HepG2 (cell line): ENCODE measurements around the gene SRGAP2B. TPM values are rescaled to one million over a fixed set of nuclear protein-coding genes. Genes with fewer than 3 reads are reported as not detected.
"Not testable (repeated sequence)": the region's sequence is repeated elsewhere in the genome, so short reads cannot be mapped to it uniquely, and the experiment has no call there.

Experiments
- ATAC-seq: fragments of 200-7000 bp; cut with Tn5 transposase; 3 replicates; pipeline ENCODE4 v1.9.1; 2020; ENCODE audit warnings: mild to moderate bottlenecking, moderate library complexity
- BruUV-seq: library from RNA; stranded (reverse); fragments of 400-500 nt; replicated peaks from 2 replicates; lab custom pipeline; 2021; lab: Mats Ljungman, UMichigan
- CTCF ChIA-PET: fragments of 300-600 bp; formaldehyde crosslinking; extraction: SDS; loops from one replicate; lab custom pipeline; 2021; ENCODE audit warnings: low total read pairs, inconsistent platforms, low intra/inter-chr PET ratio; lab: Yijun Ruan, JAX
- POLR2A ChIA-PET: fragments of 350-600 bp; sonication (Branson Sonifier 250); formaldehyde crosslinking; loops from one replicate; lab custom pipeline; 2020; ENCODE audit warnings: antibody characterized with exemption, inconsistent platforms; lab: Yijun Ruan, JAX
- DNase-seq: peaks from one replicate; pipeline ENCODE4 v3.0.0-alpha.2; 2015; ENCODE audit warnings: low spot score
- FAIRE-seq: peaks from 3 replicates; lab custom pipeline; 2011; peaks lifted over from hg19 to GRCh38; lab: Jason Lieb, UNC
- H2AFZ ChIP-seq: one replicate; pipeline ENCODE4 v1.6.1; 2011; ENCODE audit warnings: low read length, inconsistent platforms
- H3K27ac ChIP-seq: fragments of 300-600 bp; 3 replicates; pipeline ENCODE4 v1.8.0; 2011; ENCODE audit warnings: mixed run types, mild to moderate bottlenecking, mixed read lengths, low read length, inconsistent platforms; ENCODE audit not compliant: insufficient read depth; ENCODE audit errors: extremely low read length
- H3K27me3 ChIP-seq, 2 experiments: fragments of 200-600 bp in 1 of 2; 2 replicates in 1 of 2; 3 replicates in 1 of 2; pipeline versions ENCODE4 v1.6.0 to v1.8.0; 2011; ENCODE audit warnings: low read length in 2 of 2, mild to moderate bottlenecking in 2 of 2, moderate library complexity in 2 of 2, inconsistent platforms in 1 of 2; ENCODE audit not compliant: insufficient read depth in 2 of 2, control insufficient read depth in 1 of 2
- H3K36me3 ChIP-seq, 2 experiments: fragments of 200-600 bp in 1 of 2; replicated peaks in 1 of 2; 2 replicates in 1 of 2; 3 replicates in 1 of 2; pipeline versions ENCODE4 v1.5.1 to v1.8.0; 2011; ENCODE audit warnings: low read length in 2 of 2, inconsistent platforms in 1 of 2; ENCODE audit not compliant: insufficient read depth in 2 of 2, control insufficient read depth in 1 of 2
- H3K4me1 ChIP-seq: 2 replicates; pipeline ENCODE4 v1.5.1; 2012; ENCODE audit warnings: low read length, inconsistent platforms; ENCODE audit not compliant: insufficient read depth
- H3K4me2 ChIP-seq: 2 replicates; pipeline ENCODE4 v1.6.0; 2011; ENCODE audit warnings: low read depth, low read length, inconsistent platforms
- H3K4me3 ChIP-seq, 3 experiments: fragments of 200-600 bp in 1 of 3; sonication (generic), shearing (Covaris generic) in 1 of 3; replicated peaks in 1 of 3; 2 replicates each; pipeline ENCODE4 v1.5.1; 2011 to 2016; ENCODE audit warnings: low read length in 3 of 3, inconsistent platforms in 2 of 3, low read depth in 2 of 3, mild to moderate bottlenecking in 2 of 3, control low read depth in 1 of 3, mixed read lengths in 1 of 3; ENCODE audit not compliant: insufficient read depth in 1 of 3
- H3K79me2 ChIP-seq: one replicate; pipeline ENCODE4 v1.6.1; 2011; ENCODE audit warnings: low read length, inconsistent platforms; ENCODE audit not compliant: insufficient read depth
- H3K9ac ChIP-seq: 2 replicates; pipeline ENCODE4 v1.6.0; 2011; ENCODE audit warnings: mild to moderate bottlenecking, low read depth, low read length, inconsistent platforms; ENCODE audit not compliant: insufficient read depth
- H3K9me3 ChIP-seq: 2 replicates; pipeline ENCODE4 v1.5.1; 2012; ENCODE audit warnings: mild to moderate bottlenecking, low read length
- H4K20me1 ChIP-seq: 2 replicates; pipeline ENCODE4 v1.6.0; 2011; ENCODE audit warnings: inconsistent platforms, mild to moderate bottlenecking, low read length, moderate library complexity; ENCODE audit not compliant: insufficient read depth
- CEBPG ChIP-seq: IDR thresholded peaks from 2 replicates; pipeline ENCODE4 v1.6.1; 2016
- WGBS: methylation state at CpG from one replicate; pipeline ENCODE4 v1.1.6; 2017; ENCODE audit warnings: low lambda C conversion rate; 5-methylcytosine and 5-hydroxymethylcytosine counted together
- in situ Hi-C: cut with HindIII; loops from 2 replicates; pipeline ENCODE4 v1.10.0; 2017; ENCODE audit warnings: low pct_unique_long_range_greater_than_20kb; ENCODE audit not compliant: extremely low pct_ligation_motif_present
- intact Hi-C: fragments of 100-400 bp; cut with micrococcal nuclease; formaldehyde crosslinking; loops from one replicate; pipeline ENCODE4 v1.10.0; 2022; ENCODE audit not compliant: unreplicated experiment
- polyA plus RNA-seq, 8 experiments: library from polyadenylated mRNA; depleted of rRNA in 3 of 8; stranded (reverse) in 7 of 8; unstranded in 1 of 8; fragments of >200 nt; fragmentation: Illumina TruSeq in 4 of 8; extraction: Trizol in 4 of 8; gene quantifications; 2 replicates each; pipeline versions ENCODE4 v1.2.1 to v1.2.3, GENCODE V29; 2011 to 2016; ENCODE audit warnings: low read depth in 4 of 8, missing spikeins in 1 of 8, mixed read lengths in 1 of 8; ENCODE audit not compliant: insufficient read depth in 1 of 8
- total RNA-seq, 5 experiments: library from RNA; depleted of rRNA; stranded (reverse); fragments of >200 nt; fragmentation: Illumina TruSeq; extraction: Trizol; gene quantifications; 2 replicates each; pipeline ENCODE4 v1.2.3, GENCODE V29; 2016; ENCODE audit warnings: low read depth in 1 of 5

Gene SRGAP2B
- total and polyA plus RNA-seq, 2 of the 13 experiments (the other 11 are each of a cell fraction or from before 2014, with no cell fraction given) = 9.2 to 16.1 TPM

DNA sequence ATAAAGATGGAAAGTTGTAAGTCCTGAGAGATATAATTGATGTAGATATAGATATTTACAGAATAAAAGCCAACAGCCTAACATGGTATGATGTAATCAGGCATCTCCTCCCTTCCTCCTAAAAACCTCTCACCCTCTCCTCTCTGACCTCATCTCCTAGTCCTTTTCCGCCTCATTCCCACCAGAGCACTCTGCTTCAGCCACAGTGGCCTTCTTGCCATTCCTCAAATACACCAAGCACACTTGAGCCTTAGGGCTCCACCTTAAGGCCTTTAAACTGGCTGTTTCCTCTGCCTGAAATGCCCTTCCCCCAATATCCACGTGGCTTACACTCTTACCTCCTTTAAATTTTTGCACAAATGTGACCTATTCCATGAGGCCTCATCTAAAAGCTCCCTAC is 75.4 kb downstream of the SRGAP2B start:
- ATAC-seq, H3K27me3 ChIP-seq, FAIRE-seq, in situ Hi-C loops, H3K27ac ChIP-seq, intact Hi-C loops, DNase-seq, H3K4me1 ChIP-seq, H3K9ac ChIP-seq, H3K79me2 ChIP-seq, H3K4me2 ChIP-seq, H2AFZ ChIP-seq, H3K4me3 ChIP-seq, POLR2A ChIA-PET, BruUV-seq, H3K36me3 ChIP-seq, H3K9me3 ChIP-seq, H4K20me1 ChIP-seq, CTCF ChIA-PET: not testable (repeated sequence)
- 86% methylated on average over 2 of the region's 2 CpGs for WGBS

DNA sequence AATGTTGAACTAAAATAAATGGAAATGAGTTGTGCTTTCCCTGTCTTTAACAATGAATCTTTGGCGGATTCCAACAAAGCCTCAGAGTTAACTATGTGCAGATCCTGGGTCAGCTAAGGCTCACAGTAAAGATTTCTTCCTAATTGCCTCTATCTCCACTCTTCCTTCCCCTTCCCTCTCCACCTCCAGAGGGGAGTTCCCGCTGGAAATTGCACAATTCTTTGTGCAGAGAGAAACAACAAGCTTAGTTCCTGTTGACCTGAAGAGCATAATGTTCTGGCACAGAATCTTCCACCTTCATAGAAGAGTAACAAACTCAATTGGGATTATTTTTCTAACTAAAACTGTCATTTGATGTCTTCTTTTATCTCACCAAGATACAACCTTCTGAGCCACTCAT is 77.4 kb downstream of the SRGAP2B start:
- not testable (repeated sequence) for FAIRE-seq
- WGBS = 43% methylated on average over 1 of the region's 2 CpGs

DNA sequence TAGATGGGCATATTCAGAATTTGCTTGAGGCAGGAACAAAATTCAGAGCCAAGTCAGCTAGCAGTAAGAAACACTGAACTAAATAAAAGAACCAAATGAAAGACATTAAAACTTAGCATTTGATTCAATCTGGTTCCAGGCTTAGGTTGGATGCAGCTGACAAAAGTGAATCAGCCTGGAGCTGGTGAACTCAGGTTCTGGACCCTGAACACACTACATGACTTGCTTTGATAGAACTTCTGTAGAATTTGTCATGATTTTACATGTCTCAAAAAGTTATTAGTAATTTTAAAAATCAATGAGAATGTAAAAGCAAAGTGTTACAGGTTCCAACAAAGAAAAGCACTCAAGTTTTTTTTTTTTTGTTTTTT is 78.7 kb downstream of the SRGAP2B start:
- intact Hi-C loops, H3K4me3 ChIP-seq, H3K36me3 ChIP-seq, CTCF ChIA-PET, in situ Hi-C loops, BruUV-seq, H3K4me2 ChIP-seq, H2AFZ ChIP-seq, H3K4me1 ChIP-seq, H3K27me3 ChIP-seq, H3K79me2 ChIP-seq, DNase-seq, FAIRE-seq, H3K27ac ChIP-seq, H4K20me1 ChIP-seq, H3K9ac ChIP-seq, H3K9me3 ChIP-seq, POLR2A ChIA-PET: not testable (repeated sequence)
- peak; percentile 60; the same call in 2 of the 3 replicates for ATAC-seq

More for the DNA sequence above, 77.4 kb downstream of the SRGAP2B start:
- H4K20me1 ChIP-seq, in situ Hi-C loops, BruUV-seq, H3K4me2 ChIP-seq, H3K27ac ChIP-seq, H3K79me2 ChIP-seq, DNase-seq, H3K27me3 ChIP-seq, H2AFZ ChIP-seq, POLR2A ChIA-PET, H3K36me3 ChIP-seq, H3K9ac ChIP-seq, H3K4me3 ChIP-seq, H3K9me3 ChIP-seq, H3K4me1 ChIP-seq, intact Hi-C loops, CTCF ChIA-PET: not testable (repeated sequence)
- 0 out of 2 replicates have a peak, but pooled peaks have one; percentile 17 for TF ChIP-seq CEBPG
- ATAC-seq = peak; percentile 54; the same call in 2 of the 3 replicates

DNA sequence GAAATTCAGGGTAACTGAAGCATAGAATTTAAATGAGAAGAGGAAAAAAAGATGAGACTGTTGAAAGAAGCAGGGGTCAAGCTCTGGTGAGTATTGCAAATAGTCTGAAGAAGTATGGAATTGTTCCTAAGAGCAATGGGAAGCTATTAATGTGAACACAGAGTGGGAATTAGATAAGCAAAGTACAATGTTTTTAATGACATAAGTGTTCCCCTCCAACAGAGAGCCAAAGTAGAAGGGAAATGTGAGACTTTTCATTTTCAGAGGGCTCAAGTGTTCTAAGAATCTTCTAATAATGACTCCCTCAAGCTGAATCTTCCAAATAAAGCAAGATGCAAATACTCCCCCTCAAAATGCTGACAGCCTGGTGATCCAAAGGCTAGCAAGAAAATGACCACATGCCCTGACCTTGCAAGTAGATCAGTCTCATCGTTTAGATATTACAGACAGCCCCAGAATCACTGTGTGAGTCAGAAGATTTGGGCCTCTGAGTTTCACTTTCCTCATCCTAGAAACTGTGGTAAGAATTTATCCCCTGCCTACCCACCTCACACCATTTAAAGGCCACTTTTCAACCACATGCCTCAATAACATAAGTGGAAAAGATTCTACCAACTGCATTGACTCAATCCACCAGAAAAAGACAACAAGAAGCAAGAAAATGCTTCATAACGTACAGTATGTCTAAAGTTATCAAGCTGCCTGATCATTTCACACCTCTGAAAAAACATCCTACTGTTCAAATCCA is 79.2 kb downstream of the SRGAP2B start:
- POLR2A ChIA-PET, H3K9ac ChIP-seq, CTCF ChIA-PET, H2AFZ ChIP-seq, H3K4me3 ChIP-seq, DNase-seq, H3K79me2 ChIP-seq, H3K4me2 ChIP-seq, intact Hi-C loops, ATAC-seq, in situ Hi-C loops, H3K9me3 ChIP-seq, H4K20me1 ChIP-seq, BruUV-seq, FAIRE-seq, H3K36me3 ChIP-seq, H3K27me3 ChIP-seq, H3K27ac ChIP-seq, H3K4me1 ChIP-seq: not testable (repeated sequence)
- no CpG with 5 or more reads among the region's 2 CpGs for WGBS
